Nephron progenitor cell (in vitro differentiated cells): ENCODE data around the gene MCF2L.

Source experiments
- DNase-seq: peaks from one replicate; pipeline ENCODE4 v3.0.0; 2021
- H3K27ac Mint-ChIP-seq: 2 replicates; pipeline ENCODE4 v1.8.0; 2021; ENCODE audit warnings: mild to moderate bottlenecking, moderate library complexity, mixed read lengths
- H3K27me3 Mint-ChIP-seq: 2 replicates; pipeline ENCODE4 v1.8.0; 2021; ENCODE audit warnings: mild to moderate bottlenecking, low read depth, mixed read lengths; ENCODE audit not compliant: poor library complexity
- H3K36me3 Mint-ChIP-seq: 2 replicates; pipeline ENCODE4 v1.8.0; 2021; ENCODE audit warnings: low read depth, mixed read lengths
- H3K4me1 Mint-ChIP-seq: 2 replicates; pipeline ENCODE4 v1.8.0; 2021; ENCODE audit warnings: mixed read lengths
- H3K4me3 Mint-ChIP-seq: 2 replicates; pipeline ENCODE4 v1.8.0; 2021; ENCODE audit warnings: mild to moderate bottlenecking, moderate library complexity, mixed read lengths
- H3K9me3 Mint-ChIP-seq: 2 replicates; pipeline ENCODE4 v1.8.0; 2021; ENCODE audit warnings: mild to moderate bottlenecking, moderate library complexity, mixed read lengths
- CTCF ChIP-seq: fragments of 200-600 bp; sonication (generic); IDR thresholded peaks from 2 replicates; pipeline ENCODE4 v1.5.0; 2021; ENCODE audit warnings: antibody characterized with exemption

MCF2L gene

GRCh38 chr13:112997188-112998130, 28.4 kb downstream of the MCF2L start:
- Mint-ChIP-seq H3K9me3 (no peaks in the 10 kb centered on the region), H3K4me1 (peaks cover 70% of the 10 kb centered on the region), H3K27me3 (peaks cover 9% of the 10 kb centered on the region), H3K36me3 (no peaks in the 10 kb centered on the region), H3K27ac (no peak overlapping the region), H3K4me3 (no peak overlapping the region)
- DNase-seq: no peak
- no peak for TF ChIP-seq CTCF

GRCh38 chr13:112998521-112999280, 29.7 kb downstream of the MCF2L start:
- peaks cover 4% of the 10 kb centered on the region for H3K27me3 Mint-ChIP-seq
- H3K4me1 Mint-ChIP-seq: peaks cover 65% of the 10 kb centered on the region

GRCh38 chr13:112999414-113000177, 30.6 kb downstream of the MCF2L start:
- peak overlapping the region; percentile 32 for H3K4me3 Mint-ChIP-seq

More at GRCh38 chr13:112998521-112999280, 29.7 kb downstream of the MCF2L start:
- no peak for DNase-seq
- H3K27ac Mint-ChIP-seq: peak overlapping the region; percentile 39
- H3K36me3 Mint-ChIP-seq: no peaks in the 10 kb centered on the region
- no peak for TF ChIP-seq CTCF
- H3K9me3 Mint-ChIP-seq: no peaks in the 10 kb centered on the region
- no peak overlapping the region for H3K4me3 Mint-ChIP-seq

GRCh38 chr13:113000575-113000974, 31.6 kb downstream of the MCF2L start:
- Mint-ChIP-seq H3K9me3 (peaks cover 3% of the 10 kb centered on the region), H3K27me3 (no peaks in the 10 kb centered on the region), H3K36me3 (peaks cover 14% of the 10 kb centered on the region), H3K4me1 (peaks cover 66% of the 10 kb centered on the region), H3K4me3 (peak overlapping the region; percentile 65), H3K27ac (no peak overlapping the region)
- TF ChIP-seq CTCF: no peak
- no peak for DNase-seq

More at GRCh38 chr13:112999414-113000177, 30.6 kb downstream of the MCF2L start:
- Mint-ChIP-seq H3K9me3 (no peaks in the 10 kb centered on the region), H3K27me3 (peaks cover 4% of the 10 kb centered on the region), H3K4me1 (peaks cover 63% of the 10 kb centered on the region), H3K36me3 (peaks cover 6% of the 10 kb centered on the region), H3K27ac (peak overlapping the region; percentile 84)
- TF ChIP-seq CTCF: no peak
- DNase-seq: no peak

GRCh38 chr13:113001241-113002140, 32.5 kb downstream of the MCF2L start:
- H3K27me3 Mint-ChIP-seq: no peaks in the 10 kb centered on the region
- peaks cover 16% of the 10 kb centered on the region for H3K36me3 Mint-ChIP-seq
- H3K4me3 Mint-ChIP-seq: peak overlapping the region; percentile 65
- H3K27ac Mint-ChIP-seq: peak overlapping the region; percentile 22
- H3K9me3 Mint-ChIP-seq: peaks cover 3% of the 10 kb centered on the region
- peaks cover 58% of the 10 kb centered on the region for H3K4me1 Mint-ChIP-seq
- peak; percentile 74 for DNase-seq
- no peak for TF ChIP-seq CTCF
